GM12801 (cell line): ENCODE data around the gene SAFB2.

Experiments
- TF ChIP-seq, protein P1 (sequence below): IDR thresholded peaks from one replicate; pipeline ENCODE4 v1.5.1; 2011; ENCODE audit warnings: control low read depth; ENCODE audit not compliant: insufficient read length; ENCODE audit errors: extremely low read depth

The SAFB2 gene

DNA sequence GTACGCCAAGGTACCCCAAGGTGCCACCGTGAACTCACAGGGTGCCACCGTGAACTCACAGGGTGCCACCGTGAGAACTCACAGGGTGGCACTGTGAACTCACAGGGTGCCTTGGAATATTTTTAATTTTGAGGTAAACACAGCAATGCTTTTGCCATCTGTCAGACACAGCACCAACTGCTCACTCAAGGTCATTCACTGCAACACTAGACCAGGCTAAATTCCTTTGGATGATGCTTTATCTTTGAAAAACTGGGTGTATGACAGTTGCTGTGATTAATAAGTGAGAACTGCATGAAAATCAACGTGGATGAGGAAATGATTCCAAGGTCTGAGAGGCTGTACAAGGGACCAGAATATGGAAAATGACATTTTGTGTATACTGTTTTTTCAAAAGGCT, 18.9 kb downstream of the SAFB2 start:
- TF ChIP-seq, protein P1, sequence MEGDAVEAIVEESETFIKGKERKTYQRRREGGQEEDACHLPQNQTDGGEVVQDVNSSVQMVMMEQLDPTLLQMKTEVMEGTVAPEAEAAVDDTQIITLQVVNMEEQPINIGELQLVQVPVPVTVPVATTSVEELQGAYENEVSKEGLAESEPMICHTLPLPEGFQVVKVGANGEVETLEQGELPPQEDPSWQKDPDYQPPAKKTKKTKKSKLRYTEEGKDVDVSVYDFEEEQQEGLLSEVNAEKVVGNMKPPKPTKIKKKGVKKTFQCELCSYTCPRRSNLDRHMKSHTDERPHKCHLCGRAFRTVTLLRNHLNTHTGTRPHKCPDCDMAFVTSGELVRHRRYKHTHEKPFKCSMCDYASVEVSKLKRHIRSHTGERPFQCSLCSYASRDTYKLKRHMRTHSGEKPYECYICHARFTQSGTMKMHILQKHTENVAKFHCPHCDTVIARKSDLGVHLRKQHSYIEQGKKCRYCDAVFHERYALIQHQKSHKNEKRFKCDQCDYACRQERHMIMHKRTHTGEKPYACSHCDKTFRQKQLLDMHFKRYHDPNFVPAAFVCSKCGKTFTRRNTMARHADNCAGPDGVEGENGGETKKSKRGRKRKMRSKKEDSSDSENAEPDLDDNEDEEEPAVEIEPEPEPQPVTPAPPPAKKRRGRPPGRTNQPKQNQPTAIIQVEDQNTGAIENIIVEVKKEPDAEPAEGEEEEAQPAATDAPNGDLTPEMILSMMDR = no peak

DNA sequence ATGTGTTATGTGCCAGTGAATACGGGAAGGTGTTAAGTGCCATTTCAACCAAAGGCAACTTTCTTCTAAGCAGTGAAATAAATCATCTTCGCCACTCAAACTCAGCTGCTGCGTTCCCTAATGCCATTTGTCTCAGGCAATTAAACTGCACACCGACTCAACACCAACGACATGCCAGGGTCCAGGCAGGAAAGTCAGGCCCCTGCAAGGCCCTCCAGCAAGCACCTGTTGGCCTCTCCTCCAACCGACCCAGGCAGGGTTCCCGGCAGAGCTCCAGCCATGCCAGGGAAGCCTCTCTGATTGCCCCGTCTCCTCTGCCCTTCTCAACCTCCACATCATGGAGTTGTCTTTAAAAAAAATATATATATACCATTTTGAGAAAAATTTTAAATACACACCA, 21.8 kb downstream of the SAFB2 start:
- TF ChIP-seq, protein P1 = no peak

DNA sequence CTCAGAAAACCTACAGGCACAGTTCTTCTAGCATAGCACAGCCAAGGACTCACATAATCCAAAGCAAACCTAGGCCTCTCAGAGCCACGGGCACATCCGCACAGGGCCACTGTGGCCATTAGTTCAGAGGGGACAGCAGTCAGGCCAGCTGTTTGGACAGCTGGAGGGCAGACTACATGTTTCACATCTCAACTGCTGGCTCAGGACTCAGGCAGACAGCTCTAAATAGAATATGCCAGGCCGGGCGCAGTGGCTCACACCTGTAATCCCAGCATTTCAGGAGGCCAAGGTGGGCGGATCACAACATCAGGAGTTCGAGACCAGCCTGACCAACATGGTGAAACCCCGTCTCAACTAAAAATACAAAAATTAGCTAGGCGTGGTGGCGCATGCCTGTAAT, 26.8 kb downstream of the SAFB2 start:
- TF ChIP-seq, protein P1 = no peak

DNA sequence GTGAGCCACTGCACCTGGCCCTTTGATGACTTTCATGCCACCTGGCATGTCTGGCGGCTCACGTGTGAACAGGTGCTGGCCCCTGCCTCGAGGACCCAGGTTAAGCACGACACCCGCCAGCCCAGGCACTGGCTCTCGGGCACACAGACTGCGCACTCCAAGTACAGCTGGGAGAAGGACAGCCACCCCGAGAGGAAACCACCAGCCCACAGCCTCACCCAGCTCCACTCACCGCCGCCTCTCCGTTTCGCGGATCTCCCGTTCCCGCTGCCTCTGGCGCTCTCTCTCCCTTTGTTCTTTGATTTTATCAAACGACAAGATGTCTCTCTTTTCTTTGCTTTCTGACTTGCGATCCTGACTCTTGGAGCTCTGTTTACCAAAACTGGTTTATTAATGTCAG, 27.4 kb downstream of the SAFB2 start:
- TF ChIP-seq, protein P1 = no peak

DNA sequence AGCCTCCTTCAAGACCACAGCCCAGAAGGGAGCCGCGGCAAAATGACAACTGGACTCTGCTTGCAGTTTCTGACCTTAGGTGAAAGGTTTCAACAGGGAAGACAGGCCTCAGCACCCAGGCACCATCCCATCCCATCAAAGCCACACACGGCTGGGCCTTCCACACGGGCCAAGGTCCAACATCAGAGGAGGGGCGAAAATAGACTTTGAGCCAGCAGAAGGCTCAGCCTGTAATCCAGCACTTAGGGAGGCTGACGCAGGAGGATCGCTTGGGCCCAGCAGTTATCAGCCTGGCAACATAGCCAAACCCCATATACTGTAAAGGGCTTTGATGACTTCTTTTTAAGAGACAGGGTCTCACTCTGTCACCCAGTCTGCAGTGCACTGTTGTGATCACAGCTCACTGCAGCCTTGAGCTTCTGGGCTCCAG, 28.0 kb downstream of the SAFB2 start:
- TF ChIP-seq, protein P1 = no peak

DNA sequence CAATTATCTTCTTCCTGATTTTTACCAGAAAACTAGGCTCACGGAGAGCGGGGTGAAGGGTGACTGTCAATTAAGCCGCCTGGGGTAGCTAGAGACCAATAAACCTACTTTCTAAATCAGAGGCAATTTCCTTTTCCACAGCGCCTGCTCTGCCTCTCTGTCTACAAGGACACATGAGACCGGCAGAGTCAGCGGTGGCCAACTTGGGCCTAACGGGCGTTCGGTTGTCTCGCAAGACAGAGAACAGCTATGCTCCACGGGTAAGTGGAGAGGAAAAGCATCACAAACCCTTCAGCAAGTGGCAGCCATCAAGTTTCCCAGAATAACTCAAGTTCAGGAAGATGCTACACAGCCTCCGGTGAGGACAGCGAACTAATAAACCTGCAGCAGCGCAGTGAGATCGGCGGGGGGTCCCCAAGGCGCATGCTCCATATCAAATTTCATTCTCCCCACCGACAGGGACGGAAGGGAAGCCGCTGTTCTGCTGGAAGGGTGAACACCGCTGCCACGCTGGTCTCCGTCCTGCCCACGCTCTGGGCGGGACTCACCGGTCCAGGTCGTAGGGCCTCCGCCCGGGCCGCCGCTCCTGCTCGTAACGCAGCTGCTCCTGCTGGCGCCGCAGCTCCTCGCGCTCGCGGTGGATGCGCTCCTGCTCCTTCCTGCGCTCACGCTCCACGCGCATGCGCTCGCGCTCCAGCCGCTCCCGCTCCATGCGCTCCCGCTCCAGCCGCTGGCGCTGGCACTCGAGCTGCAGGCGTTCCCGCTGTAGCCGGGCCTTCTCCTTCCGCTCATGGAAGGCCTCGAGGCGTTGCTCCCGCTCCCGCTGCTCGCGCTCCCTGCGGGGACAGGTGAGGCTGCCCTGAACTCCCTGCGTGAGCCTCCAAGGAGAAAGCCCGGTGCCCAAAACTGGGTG, 29.0 kb downstream of the SAFB2 start:
- TF ChIP-seq, protein P1 = no peak

GRCh38 chr19:5592531-5593342, 29.8 kb downstream of the SAFB2 start:
- TF ChIP-seq, protein P1 = no peak
